Measurements from ENCODE around the gene PTPA. TPM values are rescaled to one million over a fixed set of nuclear protein-coding genes. Genes with fewer than 3 reads are reported as not detected.

PTPA gene
- total and polyA plus RNA-seq, 7 experiments from 2014 or later: 12.6 to 110 (median 48.1) TPM

- Mint-ChIP-seq H3K4me1 (peaks cover 0 to 9% (median 0%) of the 10 kb centered on the region in 7 donors), H3K27ac (peak overlapping the region in 2 of 9 donors; percentile 52 to 69), H3K27me3 (no peaks in the 10 kb centered on the region), H3K36me3 (peaks cover 0 to 37% (median 0%) of the 10 kb centered on the region in 5 donors), H3K9me3 (no peaks in the 10 kb centered on the region), H3K4me3 (no peak overlapping the region)
- Histone ChIP-seq H3K9me3 (ENCODE audit: control insufficient read depth in 2 of 3, low read length in 3 of 3) (no peaks in the 10 kb centered on the region), H3K36me3 (ENCODE audit: control insufficient read depth in 2 of 3, insufficient read depth in 3 of 3, low read length in 3 of 3) (peaks cover 0 to 34% (median 3%) of the 10 kb centered on the region in 3 experiments), H3K4me1 (ENCODE audit: control insufficient read depth in 2 of 2, insufficient read depth in 2 of 2, low read length in 2 of 2) (no peaks in the 10 kb centered on the region), H3K27ac (ENCODE audit: low read depth, low read length) (no peak overlapping the region), H3K4me3 (ENCODE audit: low read length) (no peak overlapping the region), H3K27me3 (ENCODE audit: control insufficient read depth in 2 of 2, insufficient read depth in 2 of 2, low read length in 2 of 2) (no peaks in the 10 kb centered on the region)
- intact Hi-C loops (cut with micrococcal nuclease): no loop called here
- ATAC-seq (no peak), DNase-seq (no peak)
- POLR2A ChIA-PET: interaction anchor here (1.3 kb wide), 1 partner anchor 9 kb away, joined by 3 read pairs; no protein-coding TSS in a partner anchor
- CTCF ChIA-PET: interaction anchor here (2.9 kb wide), 1 partner anchor 8 kb away, joined by 14 read pairs; no protein-coding TSS in a partner anchor
These were observed 40.3 kb downstream of the PTPA start for GRCh38 chr9:129151469-129151868.

GRCh38 chr9:129154866-129155477 lies 43.8 kb downstream of the PTPA start:
- no peak for DNase-seq
- peaks cover 0 to 29% (median 0%) of the 10 kb centered on the region in 5 donors for H3K36me3 Mint-ChIP-seq
- no peak for ATAC-seq
- no peaks in the 10 kb centered on the region for H3K27me3 Mint-ChIP-seq
- no peaks in the 10 kb centered on the region for H3K9me3 ChIP-seq (ENCODE audit: control insufficient read depth in 2 of 3, low read length in 3 of 3)
- CTCF ChIA-PET: interaction anchor here (1.8 kb wide), 1 partner anchor 23 kb away, joined by 6 read pairs; no protein-coding TSS in a partner anchor
- peaks cover 0 to 7% (median 0%) of the 10 kb centered on the region in 3 experiments for H3K36me3 ChIP-seq (ENCODE audit: control insufficient read depth in 2 of 3, insufficient read depth in 3 of 3, low read length in 3 of 3)
- no peak overlapping the region for H3K4me3 Mint-ChIP-seq
- H3K27me3 ChIP-seq (ENCODE audit: control insufficient read depth in 2 of 2, insufficient read depth in 2 of 2, low read length in 2 of 2): no peaks in the 10 kb centered on the region
- POLR2A ChIA-PET: no interaction called here
- intact Hi-C loops (cut with micrococcal nuclease): no loop called here
- peaks cover 0 to 5% (median 0%) of the 10 kb centered on the region in 7 donors for H3K4me1 Mint-ChIP-seq
- H3K27ac Mint-ChIP-seq: no peak overlapping the region
- no peaks in the 10 kb centered on the region for H3K4me1 ChIP-seq (ENCODE audit: control insufficient read depth in 2 of 2, insufficient read depth in 2 of 2, low read length in 2 of 2)
- H3K9me3 Mint-ChIP-seq: no peaks in the 10 kb centered on the region
- no peak overlapping the region for H3K4me3 ChIP-seq (ENCODE audit: low read length)
- H3K27ac ChIP-seq (ENCODE audit: low read depth, low read length): no peak overlapping the region

- Mint-ChIP-seq H3K4me3 (no peak overlapping the region), H3K4me1 (peaks cover 0 to 3% (median 0%) of the 10 kb centered on the region in 7 donors), H3K27me3 (no peaks in the 10 kb centered on the region), H3K27ac (no peak overlapping the region), H3K9me3 (no peaks in the 10 kb centered on the region), H3K36me3 (peaks cover 0 to 22% (median 0%) of the 10 kb centered on the region in 5 donors)
- ChIA-PET CTCF (no interaction called here), POLR2A (interaction anchor here (0.7 kb wide), 1 partner anchor 22 kb away, joined by 3 read pairs; the partner anchor contains the start of gene IER5L)
- no peak overlapping the region for H3K27ac ChIP-seq (ENCODE audit: low read depth, low read length)
- no peaks in the 10 kb centered on the region for H3K27me3 ChIP-seq (ENCODE audit: control insufficient read depth in 2 of 2, insufficient read depth in 2 of 2, low read length in 2 of 2)
- H3K36me3 ChIP-seq (ENCODE audit: control insufficient read depth in 2 of 3, insufficient read depth in 3 of 3, low read length in 3 of 3): peaks cover 0 to 7% (median 0%) of the 10 kb centered on the region in 3 experiments
- no peak overlapping the region for H3K4me3 ChIP-seq (ENCODE audit: low read length)
- DNase-seq (no peak), ATAC-seq (no peak)
- intact Hi-C loops (cut with micrococcal nuclease): no loop called here
- no peaks in the 10 kb centered on the region for H3K9me3 ChIP-seq (ENCODE audit: control insufficient read depth in 2 of 3, low read length in 3 of 3)
- H3K4me1 ChIP-seq (ENCODE audit: control insufficient read depth in 2 of 2, insufficient read depth in 2 of 2, low read length in 2 of 2): no peaks in the 10 kb centered on the region
These were observed 44.9 kb downstream of the PTPA start for GRCh38 chr9:129156163-129156562.

- Mint-ChIP-seq H3K27ac (peak overlapping the region in 1 of 9 donors; percentile 31), H3K4me1 (peaks cover 0 to 6% (median 0%) of the 10 kb centered on the region in 7 donors), H3K36me3 (peaks cover 0 to 3% (median 0%) of the 10 kb centered on the region in 5 donors), H3K27me3 (no peaks in the 10 kb centered on the region), H3K4me3 (no peak overlapping the region), H3K9me3 (no peaks in the 10 kb centered on the region)
- ATAC-seq (no peak), DNase-seq (no peak)
- intact Hi-C loops (cut with micrococcal nuclease): no loop called here
- Histone ChIP-seq H3K9me3 (ENCODE audit: control insufficient read depth in 2 of 3, low read length in 3 of 3) (no peaks in the 10 kb centered on the region), H3K36me3 (ENCODE audit: control insufficient read depth in 2 of 3, insufficient read depth in 3 of 3, low read length in 3 of 3) (no peaks in the 10 kb centered on the region), H3K4me3 (ENCODE audit: low read length) (no peak overlapping the region), H3K27me3 (ENCODE audit: control insufficient read depth in 2 of 2, insufficient read depth in 2 of 2, low read length in 2 of 2) (no peaks in the 10 kb centered on the region), H3K27ac (ENCODE audit: low read depth, low read length) (no peak overlapping the region), H3K4me1 (ENCODE audit: control insufficient read depth in 2 of 2, insufficient read depth in 2 of 2, low read length in 2 of 2) (no peaks in the 10 kb centered on the region)
- POLR2A ChIA-PET: no interaction called here
- CTCF ChIA-PET: interaction anchor here (1.7 to 1.8 kb wide), 2 partner anchors 18 to 21 kb away, joined by 4 to 5 read pairs; no protein-coding TSS in a partner anchor
These were observed 49.7 kb downstream of the PTPA start for GRCh38 chr9:129160712-129161533.

GRCh38 chr9:129161534-129161837 lies 50.3 kb downstream of the PTPA start:
- POLR2A ChIA-PET: no interaction called here
- peak overlapping the region in 1 of 9 donors; percentile 31 for H3K27ac Mint-ChIP-seq

GRCh38 chr9:129162497-129163197 lies 51.4 kb downstream of the PTPA start:
- H3K36me3 ChIP-seq (ENCODE audit: control insufficient read depth in 2 of 3, insufficient read depth in 3 of 3, low read length in 3 of 3): no peaks in the 10 kb centered on the region
- H3K9me3 Mint-ChIP-seq: no peaks in the 10 kb centered on the region
- no peaks in the 10 kb centered on the region for H3K27me3 ChIP-seq (ENCODE audit: control insufficient read depth in 2 of 2, insufficient read depth in 2 of 2, low read length in 2 of 2)
- no peak overlapping the region for H3K27ac Mint-ChIP-seq
- POLR2A ChIA-PET: no interaction called here
- no peaks in the 10 kb centered on the region for H3K9me3 ChIP-seq (ENCODE audit: control insufficient read depth in 2 of 3, low read length in 3 of 3)
- intact Hi-C loops (cut with micrococcal nuclease): no loop called here
- H3K36me3 Mint-ChIP-seq: peaks cover 0 to 3% (median 0%) of the 10 kb centered on the region in 5 donors
- no peak overlapping the region for H3K27ac ChIP-seq (ENCODE audit: low read depth, low read length)
- H3K4me3 Mint-ChIP-seq: no peak overlapping the region
- H3K4me1 ChIP-seq (ENCODE audit: control insufficient read depth in 2 of 2, insufficient read depth in 2 of 2, low read length in 2 of 2): peaks cover 0 to 10% of the 10 kb centered on the region in 2 donors
- DNase-seq (no peak), ATAC-seq (no peak)
- H3K4me1 Mint-ChIP-seq: peaks cover 6 to 22% (median 13%) of the 10 kb centered on the region in 7 donors
- CTCF ChIA-PET: interaction anchor here (1.7 to 1.8 kb wide), 2 partner anchors 20 to 23 kb away, joined by 4 to 5 read pairs; no protein-coding TSS in a partner anchor
- no peaks in the 10 kb centered on the region for H3K27me3 Mint-ChIP-seq
- H3K4me3 ChIP-seq (ENCODE audit: low read length): no peak overlapping the region

More at GRCh38 chr9:129161534-129161837, 50.3 kb downstream of the PTPA start:
- Mint-ChIP-seq H3K4me1 (peaks cover 0 to 12% (median 2%) of the 10 kb centered on the region in 7 donors), H3K4me3 (no peak overlapping the region), H3K36me3 (peaks cover 0 to 3% (median 0%) of the 10 kb centered on the region in 5 donors), H3K27me3 (no peaks in the 10 kb centered on the region), H3K9me3 (no peaks in the 10 kb centered on the region)
- intact Hi-C loops (cut with micrococcal nuclease): no loop called here
- no peaks in the 10 kb centered on the region for H3K27me3 ChIP-seq (ENCODE audit: control insufficient read depth in 2 of 2, insufficient read depth in 2 of 2, low read length in 2 of 2)
- no peaks in the 10 kb centered on the region for H3K36me3 ChIP-seq (ENCODE audit: control insufficient read depth in 2 of 3, insufficient read depth in 3 of 3, low read length in 3 of 3)
- peaks cover 0 to 4% of the 10 kb centered on the region in 2 donors for H3K4me1 ChIP-seq (ENCODE audit: control insufficient read depth in 2 of 2, insufficient read depth in 2 of 2, low read length in 2 of 2)
- no peak for DNase-seq
- H3K27ac ChIP-seq (ENCODE audit: low read depth, low read length): no peak overlapping the region
- ATAC-seq: no peak
- CTCF ChIA-PET: interaction anchor here (1.7 to 1.8 kb wide), 2 partner anchors 18 to 22 kb away, joined by 4 to 5 read pairs; no protein-coding TSS in a partner anchor
- no peaks in the 10 kb centered on the region for H3K9me3 ChIP-seq (ENCODE audit: control insufficient read depth in 2 of 3, low read length in 3 of 3)
- H3K4me3 ChIP-seq (ENCODE audit: low read length): no peak overlapping the region

All from naive thymus-derived CD4-positive, alpha-beta T cell (primary cell).